ENCODE results near the gene GGA2.

DNA sequence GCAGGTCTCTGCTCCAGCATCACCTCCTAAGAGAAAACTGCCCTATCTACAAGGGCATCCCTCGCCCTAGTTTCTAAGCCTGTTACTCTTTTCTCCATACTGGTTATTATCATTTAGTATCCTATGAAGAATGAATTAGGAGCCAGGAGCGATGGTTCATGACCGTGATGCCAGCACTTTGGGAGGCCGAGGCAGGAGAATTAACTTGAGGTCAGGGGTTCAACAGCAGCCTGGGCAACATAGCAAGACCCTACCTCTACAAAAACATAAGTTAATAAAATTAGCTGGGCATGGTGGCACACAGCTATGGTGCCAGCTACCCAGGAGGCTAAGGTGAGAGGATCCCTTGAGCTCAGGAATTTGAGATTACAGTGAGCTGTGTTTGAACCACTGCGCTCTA is 39.6 kb upstream of the GGA2 start:
- TF ChIP-seq, protein P1, sequence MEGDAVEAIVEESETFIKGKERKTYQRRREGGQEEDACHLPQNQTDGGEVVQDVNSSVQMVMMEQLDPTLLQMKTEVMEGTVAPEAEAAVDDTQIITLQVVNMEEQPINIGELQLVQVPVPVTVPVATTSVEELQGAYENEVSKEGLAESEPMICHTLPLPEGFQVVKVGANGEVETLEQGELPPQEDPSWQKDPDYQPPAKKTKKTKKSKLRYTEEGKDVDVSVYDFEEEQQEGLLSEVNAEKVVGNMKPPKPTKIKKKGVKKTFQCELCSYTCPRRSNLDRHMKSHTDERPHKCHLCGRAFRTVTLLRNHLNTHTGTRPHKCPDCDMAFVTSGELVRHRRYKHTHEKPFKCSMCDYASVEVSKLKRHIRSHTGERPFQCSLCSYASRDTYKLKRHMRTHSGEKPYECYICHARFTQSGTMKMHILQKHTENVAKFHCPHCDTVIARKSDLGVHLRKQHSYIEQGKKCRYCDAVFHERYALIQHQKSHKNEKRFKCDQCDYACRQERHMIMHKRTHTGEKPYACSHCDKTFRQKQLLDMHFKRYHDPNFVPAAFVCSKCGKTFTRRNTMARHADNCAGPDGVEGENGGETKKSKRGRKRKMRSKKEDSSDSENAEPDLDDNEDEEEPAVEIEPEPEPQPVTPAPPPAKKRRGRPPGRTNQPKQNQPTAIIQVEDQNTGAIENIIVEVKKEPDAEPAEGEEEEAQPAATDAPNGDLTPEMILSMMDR (conservative IDR thresholded peaks at IDR 0.05; ENCODE audit: low read depth, low read length), result no peak
- no peak for TF ChIP-seq EZH2 (IDR thresholded peaks at IDR 0.05; ENCODE audit: borderline replicate concordance, low read depth, low read length, poor library complexity, severe bottlenecking)

Measured in A673 (cell line).